T-helper 1 cell treated with Interleukin-12 subunit alpha and Interleukin-12 subunit beta and Interleukin-4 antibody, amounts not matched to agents 30 μg/mL and 1 μg/mL, for 36 hours (primary cell): ENCODE data around the gene MKKS.

Source experiments
- H3K27ac Mint-ChIP-seq: one replicate; pipeline ENCODE4 v1.8.0; 2021; ENCODE audit warnings: mild to moderate bottlenecking, mixed read lengths
- H3K27me3 Mint-ChIP-seq: one replicate; pipeline ENCODE4 v1.8.0; 2021; ENCODE audit warnings: low read depth, mixed read lengths
- H3K36me3 Mint-ChIP-seq: one replicate; pipeline ENCODE4 v1.8.0; 2021; ENCODE audit warnings: low read depth, mixed read lengths
- H3K4me1 Mint-ChIP-seq: one replicate; pipeline ENCODE4 v1.8.0; 2021; ENCODE audit warnings: low read depth, mixed read lengths
- H3K4me3 Mint-ChIP-seq: one replicate; pipeline ENCODE4 v1.8.0; 2021; ENCODE audit warnings: mild to moderate bottlenecking, moderate library complexity, mixed read lengths
- H3K9me3 Mint-ChIP-seq: one replicate; pipeline ENCODE4 v1.8.0; 2021; ENCODE audit warnings: mixed read lengths

MKKS gene

DNA sequence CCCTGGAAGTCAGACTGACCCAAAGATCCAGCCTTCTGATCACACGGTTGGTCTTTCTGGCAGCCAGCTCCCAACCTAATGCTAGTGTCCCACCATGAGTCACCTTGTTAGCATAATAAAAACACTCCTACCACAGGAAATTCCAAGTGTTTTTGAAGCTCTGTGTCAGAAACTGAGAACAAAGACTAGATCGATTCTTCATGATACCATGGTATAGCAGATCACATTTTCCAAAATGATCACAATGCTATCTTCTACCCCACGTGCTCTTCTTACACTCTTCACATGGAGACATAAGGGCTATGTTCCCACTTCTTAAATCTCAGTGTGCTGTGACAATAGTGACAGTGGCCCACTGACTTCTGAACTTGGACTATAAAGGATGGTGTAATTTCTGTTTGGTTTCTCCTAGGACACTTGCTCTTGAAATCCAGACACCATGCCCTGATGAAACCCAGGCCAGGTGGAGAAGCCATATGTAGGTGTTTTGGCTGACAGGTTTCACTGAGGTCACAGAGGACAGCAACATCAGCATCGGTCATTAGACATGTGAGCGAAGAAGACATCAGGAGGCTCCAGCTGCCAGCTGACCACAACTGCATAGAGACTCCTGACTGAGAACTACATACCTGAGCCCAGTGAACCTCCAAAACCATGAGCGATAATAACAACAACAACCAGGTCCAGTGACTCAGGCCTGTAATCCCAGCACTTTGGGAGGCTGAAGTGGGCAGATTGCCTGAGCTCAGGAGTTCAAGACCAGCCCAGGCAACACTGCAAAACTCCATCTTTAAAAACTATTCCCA, 57.5 kb downstream of the MKKS start:
- no peaks in the 10 kb centered on the region for H3K4me1 Mint-ChIP-seq
- H3K9me3 Mint-ChIP-seq: no peaks in the 10 kb centered on the region
- no peaks in the 10 kb centered on the region for H3K36me3 Mint-ChIP-seq
- H3K27ac Mint-ChIP-seq: no peak overlapping the region
- H3K4me3 Mint-ChIP-seq: no peak overlapping the region
- H3K27me3 Mint-ChIP-seq: peaks cover 8% of the 10 kb centered on the region

DNA sequence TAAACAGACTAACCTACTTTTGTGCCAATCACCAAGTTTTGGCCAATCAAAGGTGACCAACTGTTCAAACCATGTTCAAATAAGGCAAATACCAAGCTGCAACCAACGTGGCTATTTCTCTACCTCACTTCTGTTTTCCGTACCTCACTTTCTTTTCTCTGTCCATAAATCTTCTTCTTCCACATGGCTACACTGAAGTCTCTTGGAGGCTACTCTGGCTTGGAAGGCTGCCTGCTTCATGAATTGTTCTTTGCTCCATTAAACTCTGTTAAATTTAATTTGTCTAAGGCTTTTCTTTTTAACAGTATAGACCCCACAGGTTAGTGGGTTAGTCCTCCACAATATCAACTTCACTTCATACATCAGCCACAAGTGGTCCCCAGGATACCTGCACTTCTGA, 58.8 kb downstream of the MKKS start:
- Mint-ChIP-seq H3K27me3 (peaks cover 16% of the 10 kb centered on the region), H3K4me3 (no peak overlapping the region), H3K4me1 (no peaks in the 10 kb centered on the region), H3K9me3 (no peaks in the 10 kb centered on the region), H3K27ac (no peak overlapping the region), H3K36me3 (no peaks in the 10 kb centered on the region)

DNA sequence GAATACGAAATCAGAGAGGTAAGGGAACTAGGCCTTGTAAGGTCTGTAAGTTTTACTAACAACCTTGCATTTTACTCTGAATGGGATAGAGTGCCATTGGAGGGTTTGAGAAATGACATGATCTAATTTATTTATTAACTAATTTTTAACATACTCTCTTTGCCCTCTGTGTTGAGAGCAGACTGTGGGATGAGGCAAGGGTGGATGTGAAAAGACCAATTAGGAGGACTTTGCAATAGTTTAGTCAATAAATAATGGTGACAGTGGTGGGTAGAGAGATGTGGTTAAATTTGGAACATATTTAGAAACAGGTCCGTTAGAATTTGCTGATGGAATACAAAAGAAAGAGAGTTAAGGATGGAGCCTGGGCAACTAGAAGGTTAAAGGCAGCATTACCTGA, 60.0 kb downstream of the MKKS start:
- H3K27ac Mint-ChIP-seq: no peak overlapping the region
- no peaks in the 10 kb centered on the region for H3K9me3 Mint-ChIP-seq
- no peak overlapping the region for H3K4me3 Mint-ChIP-seq

DNA sequence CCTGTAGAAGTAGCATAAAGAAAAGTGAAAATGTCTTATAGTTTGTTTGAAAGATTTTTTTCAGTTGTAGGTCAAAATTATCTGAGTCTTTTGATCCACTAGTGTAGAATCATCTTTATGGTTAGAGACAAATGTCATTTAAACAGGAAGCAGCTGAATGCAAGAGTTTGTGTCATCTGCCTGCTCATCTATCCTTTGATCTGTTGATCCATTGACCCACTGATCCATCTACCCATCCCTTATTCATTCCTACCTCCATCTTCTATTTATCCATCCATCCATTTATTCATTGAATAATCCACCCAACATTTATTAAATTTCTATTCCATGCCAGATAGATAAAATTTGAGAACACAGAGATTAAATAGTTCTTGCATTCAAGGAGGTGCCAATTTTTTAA, 62.6 kb downstream of the MKKS start:
- Mint-ChIP-seq H3K9me3 (no peaks in the 10 kb centered on the region), H3K36me3 (no peaks in the 10 kb centered on the region), H3K4me1 (no peaks in the 10 kb centered on the region), H3K27me3 (peaks cover 18% of the 10 kb centered on the region), H3K4me3 (no peak overlapping the region), H3K27ac (no peak overlapping the region)

More for the DNA sequence above, 60.0 kb downstream of the MKKS start:
- Mint-ChIP-seq H3K36me3 (no peaks in the 10 kb centered on the region), H3K4me1 (no peaks in the 10 kb centered on the region), H3K27me3 (peaks cover 16% of the 10 kb centered on the region)

DNA sequence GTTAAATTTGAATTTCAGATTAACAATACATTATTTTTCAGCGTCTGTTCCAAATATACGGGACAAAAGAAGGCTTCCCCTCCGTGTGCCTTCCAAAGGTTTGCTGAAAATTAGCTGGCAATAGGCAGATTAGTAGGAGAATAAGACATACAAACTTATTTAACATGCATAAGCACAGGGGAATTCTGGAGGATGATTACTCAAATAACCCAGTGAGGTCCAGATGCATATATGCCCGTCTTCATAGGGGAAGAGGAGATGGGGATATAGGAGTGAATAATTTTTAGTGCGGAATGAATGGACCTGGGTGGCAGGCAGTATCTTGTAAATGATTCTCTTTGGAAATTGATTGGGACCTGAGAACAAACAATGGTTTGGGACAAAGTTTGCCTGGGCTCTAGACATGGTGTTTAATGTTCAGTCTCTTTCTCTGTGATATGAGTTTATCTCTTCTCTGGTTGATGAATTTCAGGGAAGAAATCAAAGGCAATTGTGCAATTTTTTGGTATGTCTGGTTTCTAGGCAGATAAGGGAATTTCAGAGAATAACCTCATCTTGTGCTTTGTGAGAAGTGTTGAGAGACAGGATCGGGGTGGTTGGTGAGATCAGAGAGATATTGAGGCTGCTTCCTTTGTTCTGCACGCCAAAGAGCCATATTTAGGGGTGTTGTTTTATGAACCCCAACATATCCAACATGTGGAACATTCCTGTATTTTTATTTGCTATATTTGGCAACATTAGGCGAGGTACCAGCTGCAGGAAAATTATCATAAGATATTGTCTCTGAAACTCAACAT, 63.7 kb downstream of the MKKS start:
- Mint-ChIP-seq H3K4me3 (no peak overlapping the region), H3K27ac (no peak overlapping the region), H3K27me3 (peaks cover 23% of the 10 kb centered on the region), H3K9me3 (no peaks in the 10 kb centered on the region), H3K36me3 (no peaks in the 10 kb centered on the region), H3K4me1 (no peaks in the 10 kb centered on the region)

DNA sequence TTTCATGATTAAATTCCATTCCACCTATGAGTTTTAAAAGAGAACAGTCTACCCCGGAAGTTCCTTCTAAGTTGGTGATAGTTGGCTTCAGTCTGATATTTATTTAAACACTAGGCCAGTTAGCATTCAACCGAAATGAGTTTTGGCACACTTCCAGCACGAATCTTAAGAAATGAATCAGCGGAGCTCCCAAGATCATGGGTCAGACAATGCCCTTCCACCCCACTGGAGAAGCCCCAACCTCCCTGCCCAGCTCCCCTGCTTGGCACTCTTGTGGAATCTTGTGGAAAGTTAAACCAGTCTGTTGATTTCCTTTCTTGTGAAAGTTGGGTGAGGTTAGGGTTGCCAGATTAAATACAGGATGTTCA, 64.3 kb downstream of the MKKS start:
- Mint-ChIP-seq H3K27ac (no peak overlapping the region), H3K4me1 (no peaks in the 10 kb centered on the region), H3K36me3 (no peaks in the 10 kb centered on the region), H3K4me3 (no peak overlapping the region), H3K9me3 (no peaks in the 10 kb centered on the region), H3K27me3 (peaks cover 22% of the 10 kb centered on the region)

DNA sequence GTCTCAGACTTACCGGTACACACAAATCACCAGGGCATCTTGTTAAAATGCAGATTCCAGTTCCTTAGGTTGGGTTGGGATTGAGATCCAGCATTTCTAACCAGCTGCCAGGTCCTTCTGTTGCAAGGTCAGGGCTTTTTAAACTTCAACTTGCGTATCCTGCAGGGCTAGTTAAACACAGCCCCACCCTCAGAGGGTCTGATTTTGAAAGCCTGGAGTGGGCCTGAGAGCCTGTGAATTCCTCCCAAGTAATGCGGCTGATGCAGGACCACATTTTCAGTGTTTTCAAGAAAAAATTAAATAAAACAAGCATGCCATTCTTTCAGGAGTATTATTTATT, 65.3 kb downstream of the MKKS start:
- Mint-ChIP-seq H3K9me3 (no peaks in the 10 kb centered on the region), H3K36me3 (no peaks in the 10 kb centered on the region), H3K27ac (no peak overlapping the region), H3K4me1 (no peaks in the 10 kb centered on the region), H3K4me3 (no peak overlapping the region), H3K27me3 (peaks cover 22% of the 10 kb centered on the region)

DNA sequence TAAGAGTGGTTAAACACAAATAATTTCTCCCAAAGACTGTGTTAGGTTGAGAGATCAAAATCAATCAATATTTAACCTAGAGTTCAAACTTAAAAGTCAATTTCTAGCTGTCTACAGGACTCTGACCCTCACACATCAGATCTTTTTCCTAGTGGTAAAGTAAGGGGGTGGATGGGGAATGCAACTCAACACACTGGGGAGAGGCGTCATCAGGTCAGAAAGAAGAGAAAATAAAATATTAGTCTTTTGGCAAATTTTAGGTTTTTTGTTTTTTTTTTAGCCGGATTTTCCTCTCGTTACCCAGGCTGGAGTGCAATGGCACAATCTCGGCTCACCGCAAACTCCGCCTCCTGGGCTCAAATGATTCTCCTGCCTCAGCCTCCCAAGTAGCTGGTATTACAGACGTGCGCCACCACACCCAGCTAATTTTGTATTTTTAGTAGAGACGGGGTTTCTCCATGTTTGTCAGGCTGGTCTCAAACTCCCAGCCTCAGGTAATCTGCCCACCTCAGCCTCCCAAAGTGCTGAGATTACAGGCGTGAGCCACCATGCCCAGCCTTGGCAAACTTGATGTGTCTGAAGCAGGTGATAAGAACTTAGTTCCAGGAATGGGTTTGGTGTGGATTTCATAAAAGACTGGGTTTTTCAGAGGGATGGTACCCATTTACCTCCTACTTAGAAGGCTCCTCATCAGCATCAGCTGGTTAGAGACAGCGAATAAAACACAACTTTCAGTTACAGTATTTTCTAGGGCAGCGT, 65.9 kb downstream of the MKKS start:
- H3K27ac Mint-ChIP-seq: no peak overlapping the region
- H3K4me1 Mint-ChIP-seq: no peaks in the 10 kb centered on the region
- peaks cover 22% of the 10 kb centered on the region for H3K27me3 Mint-ChIP-seq

DNA sequence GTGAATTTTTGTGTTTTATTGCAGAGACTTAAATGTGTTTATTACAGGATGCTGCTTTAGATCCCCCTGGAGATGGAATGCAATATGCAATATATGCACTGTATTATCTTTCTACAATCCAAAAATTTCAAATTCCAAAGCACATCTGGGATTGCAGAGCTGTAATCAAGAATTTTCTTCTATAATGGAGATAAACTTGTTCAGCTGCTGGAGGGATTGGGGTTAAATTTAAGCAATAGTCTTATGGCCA, 66.4 kb downstream of the MKKS start:
- Mint-ChIP-seq H3K27me3 (peaks cover 22% of the 10 kb centered on the region), H3K4me1 (no peaks in the 10 kb centered on the region), H3K27ac (no peak overlapping the region), H3K4me3 (no peak overlapping the region), H3K36me3 (no peaks in the 10 kb centered on the region), H3K9me3 (no peaks in the 10 kb centered on the region)

More for the DNA sequence above, 65.9 kb downstream of the MKKS start:
- no peaks in the 10 kb centered on the region for H3K9me3 Mint-ChIP-seq
- H3K4me3 Mint-ChIP-seq: no peak overlapping the region
- H3K36me3 Mint-ChIP-seq: no peaks in the 10 kb centered on the region

DNA sequence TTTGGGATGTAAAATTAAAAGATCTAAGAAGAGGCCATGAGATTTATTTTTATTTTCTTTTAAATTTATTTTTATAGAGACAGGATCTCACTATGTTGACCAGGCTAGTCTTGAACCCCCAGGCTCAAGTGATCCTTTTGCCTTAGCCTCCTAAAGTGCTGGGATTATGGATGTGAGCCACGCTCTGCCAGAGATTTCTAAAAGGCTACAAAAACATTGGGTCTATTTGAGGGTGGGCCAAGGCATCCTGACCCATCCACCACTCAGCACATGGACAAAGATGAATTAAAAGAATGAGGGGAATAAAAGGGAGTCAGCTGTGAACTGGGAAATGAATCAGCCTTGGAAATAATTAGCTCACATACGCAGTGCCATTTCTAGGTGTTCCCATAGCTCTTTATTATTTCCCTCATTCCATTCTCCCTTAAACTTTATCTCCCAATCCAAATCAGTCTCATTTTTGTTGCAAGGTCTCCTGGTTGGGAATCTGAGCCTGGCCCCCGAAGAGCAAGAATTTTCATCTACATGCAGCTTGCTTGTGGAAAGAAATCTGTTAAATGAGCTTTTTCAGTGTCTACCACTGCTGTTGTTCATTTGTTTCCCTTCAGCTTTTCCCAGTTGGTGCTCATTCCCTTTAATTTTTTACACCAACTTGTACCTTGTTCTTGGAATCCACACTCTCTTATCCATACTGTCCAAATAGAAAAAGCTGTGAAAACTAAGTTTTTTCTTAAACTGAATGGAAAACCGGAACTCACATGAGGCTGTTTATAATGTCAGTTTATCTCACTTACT, 66.9 kb downstream of the MKKS start:
- no peaks in the 10 kb centered on the region for H3K4me1 Mint-ChIP-seq
- no peak overlapping the region for H3K27ac Mint-ChIP-seq
- no peak overlapping the region for H3K4me3 Mint-ChIP-seq
- H3K36me3 Mint-ChIP-seq: no peaks in the 10 kb centered on the region
- H3K9me3 Mint-ChIP-seq: no peaks in the 10 kb centered on the region
- H3K27me3 Mint-ChIP-seq: peaks cover 22% of the 10 kb centered on the region

DNA sequence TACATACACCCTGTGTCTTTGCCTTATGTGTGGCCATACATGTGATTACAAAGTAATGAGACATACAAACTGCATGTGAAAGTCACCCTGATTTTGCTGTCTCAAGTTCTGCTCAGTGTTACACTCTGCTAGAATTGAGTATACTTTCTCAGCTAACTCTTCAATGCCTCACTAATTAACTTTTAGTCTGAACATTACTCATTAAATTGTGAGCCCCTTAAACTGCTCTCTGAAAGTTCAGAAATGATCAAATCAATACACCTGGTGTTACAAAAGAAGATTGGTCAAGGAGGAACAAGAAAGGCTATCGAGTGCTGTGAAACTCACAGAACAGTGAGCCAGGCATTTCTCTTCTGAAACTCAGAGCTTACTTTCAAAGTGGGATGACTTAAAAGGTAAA, 71.3 kb downstream of the MKKS start:
- Mint-ChIP-seq H3K27me3 (peaks cover 17% of the 10 kb centered on the region), H3K27ac (no peak overlapping the region), H3K4me3 (no peak overlapping the region), H3K9me3 (no peaks in the 10 kb centered on the region), H3K4me1 (no peaks in the 10 kb centered on the region), H3K36me3 (no peaks in the 10 kb centered on the region)

DNA sequence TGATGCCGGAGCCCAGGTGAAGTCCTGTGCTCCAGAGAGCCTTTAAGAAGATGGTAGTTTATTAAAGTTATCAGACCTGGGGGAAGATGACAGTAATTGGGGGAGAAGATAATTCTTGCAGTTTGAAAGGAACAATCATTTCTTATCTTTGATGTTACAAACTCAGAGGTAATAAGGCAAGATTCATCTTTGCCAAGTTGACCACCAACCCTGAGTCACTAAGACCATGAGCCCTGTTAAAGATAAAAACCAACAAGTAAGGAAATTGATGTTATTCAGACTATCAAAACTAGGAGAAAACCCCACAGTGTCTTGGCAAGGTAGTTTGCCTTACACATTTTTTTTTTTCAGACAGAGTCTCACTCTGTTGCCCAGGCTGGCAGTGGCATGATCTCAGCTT, 73.1 kb downstream of the MKKS start:
- Mint-ChIP-seq H3K9me3 (no peaks in the 10 kb centered on the region), H3K4me1 (no peaks in the 10 kb centered on the region), H3K27me3 (peaks cover 13% of the 10 kb centered on the region), H3K4me3 (no peak overlapping the region), H3K27ac (no peak overlapping the region), H3K36me3 (no peaks in the 10 kb centered on the region)

DNA sequence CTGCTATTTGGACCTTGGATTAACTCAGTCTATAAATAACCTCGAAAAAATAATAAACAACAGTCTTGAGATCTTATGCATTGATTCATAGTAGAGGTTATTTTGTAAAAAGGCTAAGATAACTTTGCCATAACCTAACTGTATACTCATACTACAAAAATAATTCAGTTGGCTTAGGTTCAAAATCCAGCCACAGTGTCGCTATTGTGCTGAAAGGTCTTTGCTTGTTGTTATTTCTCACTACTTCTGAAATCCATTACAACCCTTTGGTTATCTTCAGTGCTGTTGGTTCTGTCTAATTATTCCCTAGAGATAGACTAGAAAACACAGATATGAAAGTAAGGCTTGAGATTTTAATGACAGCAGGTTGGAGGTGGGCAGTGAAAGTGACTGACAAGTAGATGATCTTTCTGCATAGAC, 74.4 kb downstream of the MKKS start:
- Mint-ChIP-seq H3K4me1 (no peaks in the 10 kb centered on the region), H3K9me3 (no peaks in the 10 kb centered on the region), H3K36me3 (no peaks in the 10 kb centered on the region), H3K4me3 (no peak overlapping the region), H3K27ac (no peak overlapping the region), H3K27me3 (peaks cover 8% of the 10 kb centered on the region)

DNA sequence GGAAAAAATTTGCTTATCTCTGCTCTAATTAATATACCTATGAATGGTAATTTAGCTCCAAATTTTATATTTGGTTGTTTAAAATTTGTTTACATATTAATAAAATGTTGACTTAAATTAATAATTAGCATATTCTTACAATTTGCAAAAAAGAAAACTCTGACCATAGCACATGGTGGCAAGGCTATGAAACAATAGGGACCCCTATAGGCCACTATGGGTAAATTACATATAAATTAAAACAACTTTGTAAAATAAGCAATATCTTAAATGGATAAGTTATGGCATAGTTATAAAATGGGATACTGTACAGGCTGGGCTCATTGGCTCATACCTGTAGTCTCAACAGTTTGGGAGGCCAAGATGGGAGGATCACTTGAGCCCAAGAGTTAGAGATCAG, 76.0 kb downstream of the MKKS start:
- H3K9me3 Mint-ChIP-seq: no peaks in the 10 kb centered on the region
- H3K27ac Mint-ChIP-seq: no peak overlapping the region
- peaks cover under 1% of the 10 kb centered on the region for H3K4me1 Mint-ChIP-seq
- no peak overlapping the region for H3K4me3 Mint-ChIP-seq
- H3K36me3 Mint-ChIP-seq: peaks cover 2% of the 10 kb centered on the region
- peaks cover 8% of the 10 kb centered on the region for H3K27me3 Mint-ChIP-seq
